M059J (cell line): ENCODE measurements around the gene STAC. TPM values are rescaled to one million over a fixed set of nuclear protein-coding genes. Genes with fewer than 3 reads are reported as not detected.
"Not testable (repeated sequence)": the region's sequence is repeated elsewhere in the genome, so short reads cannot be mapped to it uniquely, and the experiment has no call there.

Source experiments
- DNase-seq: peaks from one replicate; pipeline ENCODE4 v3.0.0-alpha.2; 2012; ENCODE audit warnings: low read depth
- total RNA-seq: library from RNA; depleted of rRNA; stranded (reverse); fragments of >200 nt; shearing (Covaris generic); gene quantifications from 2 replicates; pipeline ENCODE4 v1.2.3, GENCODE V29; 2014

Gene STAC
- total RNA-seq, 1 experiment from 2014 or later: 22.3 TPM

DNA sequence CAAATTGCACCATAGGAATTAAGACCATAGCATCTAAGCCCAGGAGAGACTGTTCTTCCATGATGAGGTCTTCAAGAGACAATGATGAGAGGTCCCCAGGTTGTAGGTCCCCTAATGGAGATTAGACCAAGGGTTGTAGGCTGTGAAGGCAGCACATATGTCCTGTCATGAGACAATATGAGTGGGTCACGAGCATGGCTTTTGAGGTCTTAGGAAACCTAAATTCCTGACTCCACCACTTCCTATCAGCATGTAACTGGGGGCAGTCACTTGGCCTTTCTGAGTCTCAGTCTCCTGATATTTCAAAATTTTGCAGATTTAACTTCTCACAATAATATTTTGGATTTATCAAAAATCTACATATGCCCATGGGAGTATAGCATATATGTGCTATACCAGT lies 31.3 kb downstream of the STAC start:
- DNase-seq: no peak

DNA sequence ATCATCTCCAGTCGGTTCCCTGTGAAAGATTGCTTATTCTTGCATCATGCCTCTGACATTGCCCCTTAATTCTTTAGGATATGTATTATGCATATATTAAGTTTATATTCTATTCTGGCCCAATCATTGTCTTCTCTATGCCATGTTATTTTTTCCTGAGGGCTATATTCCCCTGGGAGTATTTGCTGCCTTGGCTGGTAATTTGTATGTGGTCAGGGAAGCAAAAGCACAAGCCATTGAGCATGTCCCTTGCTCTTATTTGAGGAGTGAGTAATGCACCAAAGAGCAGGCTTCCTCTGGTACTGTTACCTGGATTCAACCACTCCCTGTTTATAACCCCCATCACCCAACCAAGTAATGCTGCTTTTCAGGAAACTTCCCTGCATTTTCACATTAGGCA lies 36.3 kb downstream of the STAC start:
- no peak for DNase-seq

DNA sequence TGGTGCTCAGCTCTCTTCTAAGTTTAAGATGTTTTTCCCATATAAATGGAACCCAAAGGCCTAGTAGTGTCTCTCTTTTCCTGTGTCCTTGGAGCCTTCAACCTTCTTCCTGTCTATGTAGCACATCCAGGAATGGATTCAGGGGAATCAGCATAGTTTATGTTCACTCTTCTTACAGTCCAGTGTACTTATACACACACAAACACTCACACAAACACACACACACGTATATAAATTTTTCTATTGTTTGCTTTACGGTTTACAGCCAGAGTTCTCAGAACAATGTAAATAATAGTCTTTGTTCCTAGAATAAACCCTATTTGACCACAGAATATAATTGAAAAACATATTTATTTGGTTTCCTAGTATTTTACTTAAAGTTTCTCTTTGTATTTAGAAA lies 36.9 kb downstream of the STAC start:
- DNase-seq: no peak

GRCh38 chr3:36418296-36418695 lies 38.0 kb downstream of the STAC start:
- peak; percentile 2 for DNase-seq

GRCh38 chr3:36428445-36428844 lies 48.1 kb downstream of the STAC start:
- DNase-seq: no peak

DNA sequence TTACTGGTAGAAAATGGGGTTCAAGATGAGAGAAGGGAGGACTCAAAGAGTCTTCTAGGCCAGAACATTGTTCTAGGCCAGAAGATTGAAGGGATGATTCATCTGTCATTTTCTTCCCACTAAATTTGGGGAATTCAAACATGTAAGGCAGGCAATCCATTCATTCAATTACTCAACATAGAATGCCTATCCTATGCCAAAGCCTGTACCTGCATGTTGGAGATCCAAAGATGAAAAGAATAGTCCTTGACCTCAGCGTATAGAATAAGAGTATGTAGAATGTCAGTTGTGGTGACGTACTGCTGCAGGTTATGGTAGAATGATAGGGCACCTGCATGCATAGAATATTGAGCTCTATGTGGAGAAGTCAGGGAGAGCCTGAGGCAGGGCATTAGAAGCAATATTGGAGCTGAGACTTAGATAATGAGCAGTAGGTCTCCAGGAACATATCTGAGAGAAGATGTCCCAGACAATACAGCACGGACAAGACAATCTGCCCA lies 49.7 kb downstream of the STAC start:
- no peak for DNase-seq

DNA sequence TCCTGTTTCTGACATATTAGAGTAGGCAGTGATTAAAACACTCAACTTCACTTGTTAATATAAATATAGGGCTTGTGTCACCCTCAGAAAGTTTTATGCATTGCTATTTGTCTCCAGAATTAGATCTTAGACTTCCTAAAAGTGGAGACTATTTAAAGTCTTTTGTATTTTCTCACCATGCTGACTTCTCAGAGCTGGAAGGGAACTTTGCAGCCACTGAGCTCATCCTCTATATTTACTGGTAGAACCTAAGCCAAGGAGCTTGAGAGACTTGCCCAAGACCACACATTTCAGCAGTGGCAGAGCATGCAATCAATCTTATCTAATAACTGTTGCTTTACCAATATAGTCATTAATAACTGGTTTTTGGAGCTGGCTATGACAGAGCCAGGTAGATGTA lies 53.2 kb downstream of the STAC start:
- no peak for DNase-seq

DNA sequence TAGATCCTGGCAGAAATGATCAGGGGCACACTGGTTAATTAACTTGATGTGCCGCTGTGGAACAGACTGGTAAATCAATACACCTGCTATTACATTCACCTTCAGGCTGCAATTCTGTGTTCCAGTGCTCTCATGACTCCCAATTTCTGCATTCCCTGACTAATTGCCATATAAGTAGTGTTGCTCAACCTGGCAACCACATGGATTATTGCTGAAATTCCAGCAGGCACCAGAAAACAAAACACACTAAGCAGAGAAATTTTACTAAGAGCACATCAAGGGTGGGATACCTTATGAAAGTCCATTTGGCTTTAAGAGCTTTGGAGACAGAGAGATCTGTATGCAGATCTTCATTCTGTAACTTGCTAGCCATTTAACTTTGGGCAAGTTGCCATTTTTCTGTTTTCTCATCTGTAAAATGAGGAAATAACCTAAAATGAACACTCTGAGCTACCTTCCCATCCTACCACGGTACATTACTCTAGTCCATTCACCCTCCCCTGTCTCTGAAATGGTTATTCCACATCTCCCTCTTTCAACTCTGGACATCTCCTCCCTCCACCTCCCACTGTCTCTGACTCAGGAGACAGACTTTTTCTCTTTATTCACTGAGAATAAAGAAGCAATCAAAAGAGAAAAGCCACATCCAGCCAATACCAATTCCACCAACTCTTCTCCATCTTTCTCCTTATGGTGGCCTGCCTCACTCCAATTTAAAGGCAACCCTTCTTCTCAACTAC lies 54.6 kb downstream of the STAC start:
- peak; percentile 14 for DNase-seq

GRCh38 chr3:36443028-36443686 lies 62.9 kb downstream of the STAC start:
- DNase-seq: no peak

- peak; percentile 57 for DNase-seq
These were observed 64.6 kb downstream of the STAC start for GRCh38 chr3:36444909-36445308.

- peak; percentile 24 for DNase-seq
These were observed 66.0 kb downstream of the STAC start for GRCh38 chr3:36446276-36446675.

GRCh38 chr3:36447061-36447460 lies 66.8 kb downstream of the STAC start:
- peak; percentile 7 for DNase-seq

DNA sequence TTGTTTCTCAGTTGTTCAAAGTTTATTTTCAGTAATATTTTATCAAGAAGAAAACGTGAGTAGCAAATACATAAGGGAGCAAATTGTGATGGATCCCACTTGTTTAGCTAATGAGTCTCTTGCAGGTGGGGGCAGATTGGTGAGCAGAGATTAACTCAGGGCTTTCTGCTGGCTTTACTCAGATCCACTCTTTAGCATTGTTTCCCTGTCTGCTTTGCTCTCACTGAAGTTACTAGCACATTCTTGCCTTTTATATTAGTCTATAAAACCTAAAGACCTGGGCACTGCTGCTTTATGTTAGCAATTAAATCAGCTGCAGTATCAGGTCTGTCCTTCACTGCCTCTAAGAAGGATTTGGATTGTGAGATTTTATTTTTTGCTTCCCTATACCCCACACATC lies 71.5 kb downstream of the STAC start:
- DNase-seq: no peak

DNA sequence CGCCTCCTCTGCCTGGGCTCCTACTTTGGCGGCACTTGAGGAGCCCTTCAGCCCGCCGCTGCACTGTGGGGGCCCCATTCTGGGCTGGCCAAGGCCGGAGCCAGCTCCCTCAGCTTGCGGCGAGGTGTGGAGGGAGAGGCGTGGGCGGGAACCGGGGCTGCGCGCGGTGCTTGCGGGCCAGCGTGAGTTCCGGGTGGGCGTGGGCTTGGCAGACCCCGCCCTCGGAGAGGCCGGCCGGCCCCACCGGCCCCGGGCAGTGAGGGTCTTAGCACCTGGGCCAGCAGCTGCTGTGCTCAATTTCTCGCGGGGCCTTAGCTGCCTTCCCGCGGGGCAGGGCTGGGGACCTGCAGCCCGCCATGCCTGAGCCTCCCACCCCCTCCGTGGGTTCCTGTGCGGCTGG lies 72.9 kb downstream of the STAC start:
- DNase-seq: not testable (repeated sequence)

DNA sequence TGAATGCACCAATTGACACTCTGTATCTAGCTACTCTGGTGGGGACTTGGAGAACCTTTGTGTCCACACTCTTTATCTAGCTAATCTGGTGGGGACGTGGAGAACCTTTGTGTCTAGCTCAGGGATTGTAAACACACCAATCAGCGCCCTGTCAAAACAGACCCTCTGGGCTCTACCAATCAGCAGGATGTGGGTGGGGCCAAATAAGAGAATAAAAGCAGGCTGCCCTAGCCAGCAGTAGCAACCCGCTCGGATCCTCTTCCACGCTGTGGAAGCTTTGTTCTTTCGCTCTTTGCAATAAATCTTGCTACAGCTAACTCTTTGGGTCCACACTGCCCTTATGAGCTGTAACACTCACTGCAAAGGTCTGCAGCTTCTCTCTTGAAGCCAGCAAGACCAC lies 73.6 kb downstream of the STAC start:
- not testable (repeated sequence) for DNase-seq

GRCh38 chr3:36455406-36455805 lies 75.1 kb downstream of the STAC start:
- no peak for DNase-seq

DNA sequence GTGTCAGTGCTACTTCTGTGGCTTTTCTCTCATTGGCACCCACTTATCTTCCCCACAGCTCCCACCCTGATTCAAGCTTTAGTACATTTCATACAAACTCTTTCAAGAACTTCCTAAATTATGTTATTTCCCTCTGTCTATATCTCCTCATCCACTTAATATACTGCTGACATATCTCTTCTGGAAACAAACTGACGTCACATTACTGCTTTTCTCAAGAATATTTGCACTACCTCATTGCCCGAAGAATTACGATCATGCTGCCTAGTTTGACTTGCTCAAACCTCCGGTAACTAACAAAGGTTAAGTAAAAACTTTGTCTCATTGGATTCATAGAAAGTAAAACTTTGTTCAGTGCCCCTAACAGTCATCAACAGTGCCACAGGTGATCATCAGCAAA lies 76.5 kb downstream of the STAC start:
- DNase-seq: no peak

GRCh38 chr3:36457667-36458066 lies 77.4 kb downstream of the STAC start:
- no peak for DNase-seq

GRCh38 chr3:36459177-36459576 lies 78.9 kb downstream of the STAC start:
- DNase-seq: no peak

DNA sequence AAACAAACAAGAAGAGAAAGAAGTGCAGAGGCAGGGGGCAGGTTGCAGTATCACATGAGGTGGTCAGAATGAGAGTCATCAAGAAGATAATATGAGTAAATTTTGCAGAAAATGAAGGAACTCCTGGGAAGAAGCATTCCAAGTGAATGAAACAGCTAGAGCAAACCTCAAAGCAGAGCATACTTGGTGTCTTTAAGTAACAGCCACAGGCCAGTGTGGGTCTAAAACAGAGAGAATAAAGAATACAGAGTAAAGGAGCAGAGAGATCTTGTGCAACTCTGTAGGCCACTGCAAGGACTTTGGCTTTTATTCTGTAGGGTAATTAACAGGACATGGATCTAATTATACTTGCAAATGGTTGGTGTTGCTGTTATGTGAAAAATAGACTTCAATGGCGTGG lies 81.3 kb downstream of the STAC start:
- DNase-seq: peak; percentile 45

GRCh38 chr3:36472045-36472444 lies 91.7 kb downstream of the STAC start:
- not testable (repeated sequence) for DNase-seq

DNA sequence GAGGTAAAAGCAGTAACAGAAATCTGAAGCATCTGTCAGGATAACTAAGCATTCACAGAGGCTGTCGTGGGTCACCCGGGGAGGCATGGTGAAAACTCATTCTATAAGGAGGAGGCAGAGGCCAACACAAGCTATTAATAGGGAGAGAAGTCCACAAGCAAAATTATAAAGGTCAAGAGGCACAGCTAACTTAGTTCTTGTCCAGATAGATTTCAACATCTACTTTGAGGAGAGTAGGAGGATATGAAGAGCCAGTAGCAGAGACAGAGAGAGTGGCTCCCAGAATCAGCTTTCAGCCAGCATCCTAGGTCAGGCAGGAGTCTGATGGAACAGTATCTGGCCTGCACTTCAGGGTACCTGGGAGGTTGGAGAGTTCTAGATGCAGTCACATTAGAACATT lies 95.3 kb downstream of the STAC start:
- DNase-seq: no peak

- no peak for DNase-seq
These were observed 96.1 kb downstream of the STAC start for GRCh38 chr3:36476286-36476942.
